K562 (cell line): ENCODE results near the gene HMCES. TPM values are rescaled to one million over a fixed set of nuclear protein-coding genes. Genes with fewer than 3 reads are reported as not detected.

Source experiments
- ATAC-seq: fragments of 200-7000 bp; cut with Tn5 transposase; 3 replicates; pipeline ENCODE4 v1.9.1; 2020; ENCODE audit warnings: moderate library complexity
- BruUV-seq: library from RNA; stranded (reverse); fragments of 400-500 nt; replicated peaks from 2 replicates; lab custom pipeline; 2021; lab: Mats Ljungman, UMichigan
- CTCF ChIA-PET: fragments of 300-600 bp; formaldehyde crosslinking; extraction: SDS; loops from one replicate; lab custom pipeline; 2021; ENCODE audit warnings: low intra/inter-chr PET ratio; lab: Yijun Ruan, JAX
- POLR2A ChIA-PET: fragments of 300-600, 350-650 bp; sonication (Branson Sonifier 250); formaldehyde crosslinking; extraction: SDS; loops from one replicate; lab custom pipeline; 2021; ENCODE audit warnings: antibody characterized with exemption, inconsistent platforms; lab: Yijun Ruan, JAX
- DNase-seq, 4 experiments: peaks; one replicate each; pipeline versions ENCODE4 v3.0.0 to v3.0.0-alpha.2; 2011 to 2018; ENCODE audit warnings: low spot score in 3 of 4, mixed read lengths in 3 of 4; ENCODE audit errors: extremely low read depth in 1 of 4
- FAIRE-seq: peaks from 2 replicates; lab custom pipeline; 2011; peaks lifted over from hg19 to GRCh38; lab: Jason Lieb, UNC
- H2AFZ ChIP-seq: 2 replicates; pipeline ENCODE4 v1.6.0; 2011; ENCODE audit warnings: low read depth, low read length, control low read depth, inconsistent platforms
- H3K27ac ChIP-seq: fragments of 200-600 bp; 3 replicates; pipeline ENCODE4 v1.8.0; 2011; ENCODE audit warnings: low read depth, mild to moderate bottlenecking, control low read depth, inconsistent platforms, low read length, moderate library complexity, mixed read lengths; ENCODE audit errors: extremely low read depth
- H3K27me3 ChIP-seq, 2 experiments: fragments of 300-600 bp in 1 of 2; 2 replicates in 1 of 2; 3 replicates in 1 of 2; pipeline versions ENCODE4 v1.6.0 to v1.8.0; 2011; ENCODE audit warnings: inconsistent platforms in 2 of 2, low read length in 2 of 2, mild to moderate bottlenecking in 1 of 2, mixed read lengths in 1 of 2, moderate library complexity in 1 of 2; ENCODE audit not compliant: control insufficient read depth in 2 of 2, insufficient read depth in 2 of 2
- H3K36me3 ChIP-seq: fragments of 300-600 bp; 3 replicates; pipeline ENCODE4 v1.8.0; 2011; ENCODE audit warnings: mild to moderate bottlenecking, low read length, inconsistent platforms; ENCODE audit not compliant: control insufficient read depth, insufficient read depth
- H3K4me1 ChIP-seq, 2 experiments: fragments of 200-600 bp in 1 of 2; replicated peaks in 1 of 2; 2 replicates in 1 of 2; 3 replicates in 1 of 2; pipeline versions ENCODE4 v1.5.1 to v1.8.0; 2011; ENCODE audit warnings: inconsistent platforms in 2 of 2, low read length in 2 of 2, mild to moderate bottlenecking in 1 of 2, mixed read lengths in 1 of 2, moderate library complexity in 1 of 2; ENCODE audit not compliant: control insufficient read depth in 2 of 2, insufficient read depth in 2 of 2
- H3K4me2 ChIP-seq: 2 replicates; pipeline ENCODE4 v1.6.1; 2011; ENCODE audit warnings: low read length, control low read depth, inconsistent platforms, mixed read lengths; ENCODE audit not compliant: insufficient read depth
- H3K4me3 ChIP-seq: fragments of 200-600 bp; sonication (generic), shearing (Covaris generic); 2 replicates; pipeline ENCODE4 v1.5.1; 2016; ENCODE audit warnings: control low read depth, inconsistent platforms
- H3K79me2 ChIP-seq: fragments of 200-600 bp; 3 replicates; pipeline ENCODE4 v1.8.0; 2011; ENCODE audit warnings: low read length, inconsistent platforms; ENCODE audit not compliant: control insufficient read depth, insufficient read depth
- H3K9ac ChIP-seq, 2 experiments: 2 replicates each; pipeline versions ENCODE4 v1.6.0 to v1.6.1; 2011; ENCODE audit warnings: low read depth in 2 of 2, low read length in 2 of 2, control low read depth in 1 of 2, inconsistent platforms in 1 of 2, mild to moderate bottlenecking in 1 of 2, mixed read lengths in 1 of 2; ENCODE audit not compliant: insufficient read depth in 1 of 2
- H3K9me1 ChIP-seq: one replicate; pipeline ENCODE4 v1.6.0; 2011; ENCODE audit warnings: inconsistent platforms, mild to moderate bottlenecking, low read length, moderate library complexity; ENCODE audit not compliant: control insufficient read depth, insufficient read depth
- H3K9me3 ChIP-seq: replicated peaks from 2 replicates; pipeline ENCODE4 v1.5.1; 2011; ENCODE audit warnings: low read depth, low read length, inconsistent platforms; ENCODE audit not compliant: control insufficient read depth, insufficient read depth
- H4K20me1 ChIP-seq: replicated peaks from 2 replicates; pipeline ENCODE4 v1.6.1; 2011; ENCODE audit warnings: low read length, inconsistent platforms, mixed read lengths; ENCODE audit not compliant: control insufficient read depth, insufficient read depth
- CREM ChIP-seq: IDR thresholded peaks from 2 replicates; pipeline ENCODE4 v1.6.1; 2014; ENCODE audit warnings: antibody characterized with exemption, low read depth
- FOXA3 ChIP-seq, 2 experiments: fragments of 450-650 bp in 1 of 2; sonication (generic) in 1 of 2; formaldehyde crosslinking; IDR thresholded peaks in 1 of 2; conservative IDR thresholded peaks in 1 of 2; 2 replicates each; pipeline versions ENCODE4 v1.4.0 to v1.8.0; 2020 to 2022; ENCODE audit warnings: mild to moderate bottlenecking in 2 of 2, missing genetic modification reagents in 1 of 2
- FOXJ2 ChIP-seq: fragments of 200-800 bp; sonication (Bioruptor generic); IDR thresholded peaks from 2 replicates; pipeline ENCODE4 v1.6.1; 2016; ENCODE audit warnings: missing genetic modification characterization, missing compliant biosample characterization
- FOXK1 ChIP-seq: sonication (generic); formaldehyde crosslinking; IDR thresholded peaks from 2 replicates; pipeline ENCODE4 v1.8.0; 2022; ENCODE audit warnings: missing genetic modification reagents, mild to moderate bottlenecking, borderline replicate concordance
- KDM1A ChIP-seq, 2 experiments: fragments of 450-650 bp; IDR thresholded peaks; 2 replicates each; pipeline ENCODE4 v1.6.1; 2016; ENCODE audit warnings: mild to moderate bottlenecking in 2 of 2
- MNT ChIP-seq, 2 experiments: fragments of 450-650 bp; conservative IDR thresholded peaks; 2 replicates each; pipeline ENCODE4 v1.6.1; 2017; ENCODE audit warnings: mild to moderate bottlenecking in 2 of 2, moderate library complexity in 2 of 2
- PHB2 ChIP-seq: fragments of 450-650 bp; IDR thresholded peaks from 2 replicates; pipeline ENCODE4 v1.6.1; 2017; ENCODE audit warnings: low read depth
- POLR2H ChIP-seq: IDR thresholded peaks from 2 replicates; pipeline ENCODE4 v1.6.1; 2016; ENCODE audit warnings: missing genetic modification characterization, low read depth, mild to moderate bottlenecking, control low read depth, missing compliant biosample characterization, moderate library complexity
- RBM25 ChIP-seq: fragments of 200-400 bp; formaldehyde crosslinking; IDR thresholded peaks from 2 replicates; pipeline ENCODE4 v1.6.1; 2018; ENCODE audit warnings: low read length, low read depth, moderate library complexity; ENCODE audit not compliant: severe bottlenecking
- TAF9B ChIP-seq: fragments of 450-650 bp; IDR thresholded peaks from 2 replicates; pipeline ENCODE4 v1.6.1; 2018; ENCODE audit warnings: mild to moderate bottlenecking; ENCODE audit not compliant: partially characterized antibody
- ZBTB49 ChIP-seq: sonication (generic); formaldehyde crosslinking; IDR thresholded peaks from 2 replicates; pipeline ENCODE4 v1.8.0; 2022; ENCODE audit warnings: missing genetic modification reagents, mild to moderate bottlenecking, borderline replicate concordance
- ZNF592 ChIP-seq: fragments of 450-650 bp; IDR thresholded peaks from 2 replicates; pipeline ENCODE4 v1.6.1; 2017; ENCODE audit warnings: antibody characterized with exemption, mild to moderate bottlenecking
- ZNF668 ChIP-seq: fragments of 250-450 bp; sonication (Bioruptor Pico); IDR thresholded peaks from 2 replicates; pipeline ENCODE4 v1.8.0; 2022; ENCODE audit warnings: mild to moderate bottlenecking, inconsistent platforms
- ZNF696 ChIP-seq: fragments of 250-450 bp; sonication (Bioruptor Pico); conservative IDR thresholded peaks from 2 replicates; pipeline ENCODE4 v1.4.0; 2020; ENCODE audit warnings: mild to moderate bottlenecking, moderate library complexity
- WGBS: fragments of 100-300 bp; shearing (Covaris generic); methylation state at CpG from one replicate; pipeline ENCODE4 v1.1.6; 2016; ENCODE audit warnings: low coverage, mixed read lengths; ENCODE audit not compliant: insufficient coverage; ENCODE audit errors: missing lambda C conversion rate; 5-methylcytosine and 5-hydroxymethylcytosine counted together
- in situ Hi-C: fragments of 300-500 bp; cut with MboI; formaldehyde crosslinking; loops from 4 replicates; pipeline ENCODE4 v1.15.0; 2018; ENCODE audit warnings: inconsistent platforms, mixed read lengths
- intact Hi-C: fragments of 100-400 bp; cut with micrococcal nuclease; formaldehyde crosslinking; loops from 2 replicates; pipeline ENCODE4 v1.14.2; 2022
- polyA plus RNA-seq, 8 experiments: library from polyadenylated mRNA; depleted of rRNA in 4 of 8; stranded (reverse) in 5 of 8; unstranded in 3 of 8; fragments of >200 nt; fragmentation: Nextera tagmentation in 2 of 8; fragmentation: Illumina TruSeq in 1 of 8; extraction: Ambion mirVana in 2 of 8; extraction: Trizol in 1 of 8; gene quantifications; 2 replicates each; pipeline versions ENCODE4 v1.2.1 to v1.2.3, GENCODE V29; 2011 to 2014; ENCODE audit warnings: inconsistent platforms in 1 of 8, missing spikeins in 1 of 8
- total RNA-seq, 7 experiments: library from RNA; depleted of rRNA in 6 of 7; stranded (reverse); fragments of >200 nt in 6 of 7; fragmentation: Illumina TruSeq in 2 of 7; extraction: Trizol in 2 of 7; gene quantifications; 2 replicates each; pipeline versions ENCODE4 v1.2.1 to v1.2.3, GENCODE V29; 2011 to 2021; ENCODE audit warnings: low replicate concordance in 1 of 7

The HMCES gene
- total and polyA plus RNA-seq, 9 of the 15 experiments (the other 6 are each of a cell fraction or from before 2014, with no cell fraction given) = 18.8 to 45.3 (median 24.8) TPM

GRCh38 chr3:129347458-129347845 lies 68.8 kb downstream of the HMCES start (continued):
- TF ChIP-seq FOXK1 (CRISPR knock-in tag) (no peak), PHB2 (no peak), MNT (conservative IDR thresholded peaks at IDR 0.05) (no peak), TAF9B (no peak), ZNF668 (CRISPR knock-in tag) (no peak)

GRCh38 chr3:129348734-129349133 lies 70.1 kb downstream of the HMCES start:
- Histone ChIP-seq H3K27me3 (no peaks in the 10 kb centered on the region), H3K9me3 (no peaks in the 10 kb centered on the region), H3K4me2 (no peak overlapping the region), H4K20me1 (no peaks in the 10 kb centered on the region), H2AFZ (no peak overlapping the region), H3K4me1 (peaks cover 4 to 17% of the 10 kb centered on the region in 2 experiments; a peak in 3 of 5 replicates), H3K4me3 (no peak overlapping the region), H3K27ac (no peak overlapping the region), H3K36me3 (no peaks in the 10 kb centered on the region), H3K9me1 (no peaks in the 10 kb centered on the region), H3K79me2 (no peaks in the 10 kb centered on the region), H3K9ac (no peak overlapping the region)
- intact Hi-C loops = no loop called here
- no TSS peak for BruUV-seq
- ATAC-seq = no peak
- FAIRE-seq = no peak
- POLR2A ChIA-PET = interaction anchor here (0.6 to 1.3 kb wide), 2 partner anchors 27 to 745 kb away, joined by 3 to 4 read pairs; no protein-coding TSS in a partner anchor
- in situ Hi-C loops = no loop called here
- DNase-seq = no peak
- CTCF ChIA-PET = no interaction called here
- 19% methylated on average over 3 of the region's 3 CpGs for WGBS
- TF ChIP-seq ZNF592 (no peak), CREM (no peak), ZNF696 (CRISPR knock-in tag) (no peak), ZBTB49 (CRISPR knock-in tag) (no peak), FOXA3 (CRISPR knock-in tag; conservative IDR thresholded peaks at IDR 0.05 in 1 of 2, IDR thresholded peaks at IDR 0.05 in 1 of 2) (no peak), RBM25 (peak; percentile 78), KDM1A (IDR thresholded peaks at IDR 0.05) (peak in 1 of 2 experiments; percentile 50; a peak in 3 of 4 replicates), FOXJ2 (tag) (no peak), POLR2H (tag) (no peak)
